Hematopoietic multipotent progenitor cell treated with erythropoietin and hydrocortisone succinate and interleukin-3 and kit ligand, for 17 days (in vitro differentiated cells): ENCODE measurements around the gene FMN1.

ENCODE experiments used
- DNase-seq: peaks from one replicate; pipeline ENCODE4 v3.0.0-alpha.2; 2015; ENCODE audit warnings: low spot score

Gene FMN1

GRCh38 chr15:33198541-33198940 is 4.0 kb upstream of the FMN1 start:
- no peak for DNase-seq

GRCh38 chr15:33197636-33198035 is 3.1 kb upstream of the FMN1 start:
- DNase-seq = no peak

- DNase-seq = no peak
These were observed 277 bp downstream of the FMN1 start for GRCh38 chr15:33194237-33194636.

- DNase-seq = no peak
These were observed 2.9 kb downstream of the FMN1 start for GRCh38 chr15:33191591-33191990.

GRCh38 chr15:33190539-33190938 is 4.0 kb downstream of the FMN1 start:
- no peak for DNase-seq

- no peak for DNase-seq
These were observed 5.8 kb downstream of the FMN1 start for GRCh38 chr15:33188641-33189257.

GRCh38 chr15:33188159-33188558 is 6.4 kb downstream of the FMN1 start:
- DNase-seq = no peak

GRCh38 chr15:33183334-33183733 is 11.2 kb downstream of the FMN1 start:
- no peak for DNase-seq

GRCh38 chr15:33182926-33183325 is 11.6 kb downstream of the FMN1 start:
- DNase-seq = no peak

GRCh38 chr15:33182278-33182905 is 12.1 kb downstream of the FMN1 start:
- DNase-seq = no peak

- DNase-seq = no peak
These were observed 14.6 kb downstream of the FMN1 start for GRCh38 chr15:33179874-33180273.

- no peak for DNase-seq
These were observed 23.3 kb downstream of the FMN1 start for GRCh38 chr15:33171202-33171601.

GRCh38 chr15:33169625-33170024 is 24.9 kb downstream of the FMN1 start:
- DNase-seq = no peak

- DNase-seq = no peak
These were observed 26.1 kb downstream of the FMN1 start for GRCh38 chr15:33168444-33168843.

- no peak for DNase-seq
These were observed 30.7 kb downstream of the FMN1 start for GRCh38 chr15:33163816-33164215.

GRCh38 chr15:33161209-33161608 is 33.3 kb downstream of the FMN1 start:
- no peak for DNase-seq

- no peak for DNase-seq
These were observed 33.8 kb downstream of the FMN1 start for GRCh38 chr15:33160581-33161165.

- DNase-seq = no peak
These were observed 34.6 kb downstream of the FMN1 start for GRCh38 chr15:33159726-33160453.

GRCh38 chr15:33158366-33158765 is 36.1 kb downstream of the FMN1 start:
- no peak for DNase-seq

GRCh38 chr15:33157371-33158037 is 37.0 kb downstream of the FMN1 start:
- no peak for DNase-seq

- no peak for DNase-seq
These were observed 38.7 kb downstream of the FMN1 start for GRCh38 chr15:33155691-33156420.
